ENCODE data around the gene REV1.

DNA sequence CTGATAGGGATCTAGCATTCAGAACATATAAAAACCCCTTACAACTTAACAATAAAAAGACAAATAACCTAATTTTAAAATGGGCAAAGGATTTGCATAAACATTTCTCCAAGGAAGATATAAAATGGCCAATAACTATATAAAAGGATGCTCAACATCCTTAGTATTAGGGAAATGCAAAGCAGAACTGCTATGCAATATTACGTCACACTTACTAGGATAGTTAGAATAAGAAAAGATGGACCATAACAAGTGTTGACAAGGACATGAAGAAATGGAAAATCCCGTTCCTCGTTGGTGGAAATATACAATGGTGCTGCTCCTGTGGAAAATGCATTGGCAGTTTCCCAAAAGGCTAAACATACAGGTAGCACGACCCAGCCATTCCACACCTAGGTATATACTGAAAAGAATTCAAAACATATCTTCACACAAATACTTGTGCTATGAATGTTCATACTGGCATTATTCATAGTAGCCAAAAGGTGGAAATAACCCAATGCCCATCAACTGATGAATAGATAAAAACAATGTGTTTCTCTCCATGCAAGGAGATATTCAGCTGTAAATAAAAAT is 48.2 kb upstream of the REV1 start:
- TF ChIP-seq, protein P1, sequence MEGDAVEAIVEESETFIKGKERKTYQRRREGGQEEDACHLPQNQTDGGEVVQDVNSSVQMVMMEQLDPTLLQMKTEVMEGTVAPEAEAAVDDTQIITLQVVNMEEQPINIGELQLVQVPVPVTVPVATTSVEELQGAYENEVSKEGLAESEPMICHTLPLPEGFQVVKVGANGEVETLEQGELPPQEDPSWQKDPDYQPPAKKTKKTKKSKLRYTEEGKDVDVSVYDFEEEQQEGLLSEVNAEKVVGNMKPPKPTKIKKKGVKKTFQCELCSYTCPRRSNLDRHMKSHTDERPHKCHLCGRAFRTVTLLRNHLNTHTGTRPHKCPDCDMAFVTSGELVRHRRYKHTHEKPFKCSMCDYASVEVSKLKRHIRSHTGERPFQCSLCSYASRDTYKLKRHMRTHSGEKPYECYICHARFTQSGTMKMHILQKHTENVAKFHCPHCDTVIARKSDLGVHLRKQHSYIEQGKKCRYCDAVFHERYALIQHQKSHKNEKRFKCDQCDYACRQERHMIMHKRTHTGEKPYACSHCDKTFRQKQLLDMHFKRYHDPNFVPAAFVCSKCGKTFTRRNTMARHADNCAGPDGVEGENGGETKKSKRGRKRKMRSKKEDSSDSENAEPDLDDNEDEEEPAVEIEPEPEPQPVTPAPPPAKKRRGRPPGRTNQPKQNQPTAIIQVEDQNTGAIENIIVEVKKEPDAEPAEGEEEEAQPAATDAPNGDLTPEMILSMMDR (IDR thresholded peaks at IDR 0.05): no peak
- no peak for TF ChIP-seq POLR2A (IDR thresholded peaks at IDR 0.05)
